HEK293T (cell line): ENCODE data around the gene KIAA0408.

Experiments
- BHLHE40 ChIP-seq: fragments of 450-650 bp; IDR thresholded peaks from 2 replicates; pipeline ENCODE4 v1.6.1; 2016; ENCODE audit warnings: mild to moderate bottlenecking, moderate library complexity, borderline replicate concordance
- ELF4 ChIP-seq: fragments of 450-650 bp; IDR thresholded peaks from 2 replicates; pipeline ENCODE4 v1.6.1; 2017; ENCODE audit warnings: antibody characterized with exemption
- FOXA1 ChIP-seq: fragments of 450-650 bp; IDR thresholded peaks from 2 replicates; pipeline ENCODE4 v1.6.1; 2016; ENCODE audit warnings: mild to moderate bottlenecking
- FOXK2 ChIP-seq: fragments of 450-650 bp; IDR thresholded peaks from 2 replicates; pipeline ENCODE4 v1.6.1; 2016; ENCODE audit warnings: mild to moderate bottlenecking
- FOXM1 ChIP-seq: fragments of 450-650 bp; IDR thresholded peaks from 2 replicates; pipeline ENCODE4 v1.6.1; 2017; ENCODE audit warnings: mild to moderate bottlenecking, borderline replicate concordance
- L3MBTL2 ChIP-seq: fragments of 450-650 bp; conservative IDR thresholded peaks from 2 replicates; pipeline ENCODE4 v1.6.1; 2016; ENCODE audit warnings: mild to moderate bottlenecking
- NFRKB ChIP-seq: fragments of 450-650 bp; IDR thresholded peaks from 2 replicates; pipeline ENCODE4 v1.6.1; 2016; ENCODE audit warnings: mild to moderate bottlenecking, moderate library complexity
- PKNOX1 ChIP-seq: fragments of 450-650 bp; IDR thresholded peaks from 2 replicates; pipeline ENCODE4 v1.6.1; 2016
- SP1 ChIP-seq: fragments of 450-650 bp; IDR thresholded peaks from 2 replicates; pipeline ENCODE4 v1.6.1; 2017
- SUZ12 ChIP-seq: fragments of 450-650 bp; IDR thresholded peaks from 2 replicates; pipeline ENCODE4 v1.6.1; 2016; ENCODE audit warnings: mild to moderate bottlenecking
- TARDBP ChIP-seq: fragments of 450-650 bp; IDR thresholded peaks from 2 replicates; pipeline ENCODE4 v1.6.1; 2016
- ZNF384 ChIP-seq: fragments of 450-650 bp; IDR thresholded peaks from 2 replicates; pipeline ENCODE4 v1.6.1; 2016

- no peak for TF ChIP-seq ZNF384
- no peak for TF ChIP-seq NFRKB
- no peak for TF ChIP-seq BHLHE40
- TF ChIP-seq TARDBP: no peak
- TF ChIP-seq FOXM1: no peak
- TF ChIP-seq SP1: no peak
- no peak for TF ChIP-seq PKNOX1
- TF ChIP-seq FOXA1: no peak
- TF ChIP-seq SUZ12: no peak
- no peak for TF ChIP-seq FOXK2
- no peak for TF ChIP-seq L3MBTL2
- TF ChIP-seq ELF4: no peak
Measured at GRCh38 chr6:127459231-127459641, at the start of gene KIAA0408.
